BLaER1 treated with 17β-estradiol and CSF1 and Interleukin-3, amounts not matched to agents 10 nM and 100 nM (cell line): ENCODE results near the gene HRAS.
A peak's percentile ranks its signal among the peaks of the same experiment; 100 is the strongest.

ENCODE experiments used
- H3K27ac ChIP-seq, 11 experiments: shearing (Covaris generic); formaldehyde crosslinking; 2 replicates each; pipeline ENCODE4 v1.8.1; 2022
- H3K27me3 ChIP-seq, 11 experiments: shearing (Covaris generic); formaldehyde crosslinking; 2 replicates each; pipeline ENCODE4 v1.8.1; 2022
- H3K36me3 ChIP-seq, 11 experiments: shearing (Covaris generic); formaldehyde crosslinking; 2 replicates each; pipeline ENCODE4 v1.8.1; 2022
- H3K4me1 ChIP-seq, 10 experiments: shearing (Covaris generic); formaldehyde crosslinking; 2 replicates each; pipeline ENCODE4 v1.8.1; 2022
- H3K4me2 ChIP-seq, 11 experiments: shearing (Covaris generic); formaldehyde crosslinking; 2 replicates each; pipeline ENCODE4 v1.8.1; 2022
- H3K4me3 ChIP-seq, 10 experiments: shearing (Covaris generic); formaldehyde crosslinking; 2 replicates each; pipeline ENCODE4 v1.8.1; 2022
- H3K9ac ChIP-seq, 11 experiments: shearing (Covaris generic); formaldehyde crosslinking; 2 replicates each; pipeline ENCODE4 v1.8.1; 2022
- H3K9me3 ChIP-seq, 11 experiments: shearing (Covaris generic); formaldehyde crosslinking; replicated peaks in 1 of 11; 2 replicates each; pipeline ENCODE4 v1.8.1; 2022
- H4K20me1 ChIP-seq, 11 experiments: shearing (Covaris generic); formaldehyde crosslinking; 2 replicates each; pipeline ENCODE4 v1.8.1; 2022
- Cebpa-rat ChIP-seq, 11 experiments: shearing (Covaris generic); IDR thresholded peaks; 2 replicates each; pipeline ENCODE4 v1.8.1; 2022

The HRAS gene

DNA sequence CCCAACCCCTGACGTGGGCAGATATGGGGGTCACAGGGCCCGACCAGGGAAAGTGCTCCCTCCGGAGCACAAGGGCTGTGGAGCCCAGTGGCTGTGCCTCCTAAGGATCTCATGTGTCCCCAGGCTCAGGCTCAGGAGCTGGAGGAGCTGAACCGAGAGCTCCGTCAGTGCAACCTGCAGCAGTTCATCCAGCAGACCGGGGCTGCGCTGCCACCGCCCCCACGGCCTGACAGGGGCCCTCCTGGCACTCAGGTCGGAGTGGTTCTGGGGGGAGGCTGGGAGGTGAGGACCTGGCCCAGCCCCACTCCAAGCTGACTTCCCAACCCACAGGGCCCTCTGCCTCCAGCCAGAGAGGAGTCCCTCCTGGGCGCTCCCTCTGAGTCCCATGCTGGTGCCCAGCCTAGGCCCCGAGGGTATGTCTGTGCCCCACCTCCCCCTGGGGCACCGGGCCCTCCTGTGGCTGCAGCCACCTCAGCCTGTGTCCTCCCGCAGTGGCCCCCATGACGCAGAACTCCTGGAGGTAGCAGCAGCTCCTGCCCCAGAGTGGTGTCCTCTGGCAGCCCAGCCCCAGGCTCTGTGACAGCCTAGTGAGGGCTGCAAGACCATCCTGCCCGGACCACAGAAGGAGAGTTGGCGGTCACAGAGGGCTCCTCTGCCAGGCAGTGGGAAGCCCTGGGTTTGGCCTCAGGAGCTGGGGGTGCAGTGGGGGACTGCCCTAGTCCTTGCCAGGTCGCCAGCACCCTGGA is 27.9 kb upstream of the HRAS start:
- Histone ChIP-seq H3K27ac (no peak overlapping the region), H3K9ac (peak overlapping the region in 2 of 11 experiments; percentile 29 to 35; a peak in 3 of 22 replicates), H3K4me1 (peaks cover 40 to 66% (median 46%) of the 10 kb centered on the region in 10 experiments), H3K9me3 (no peaks in the 10 kb centered on the region), H4K20me1 (peaks cover 17 to 67% (median 43%) of the 10 kb centered on the region in 11 experiments; a peak in 21 of 22 replicates), H3K4me2 (peak overlapping the region in 1 of 11 experiments; percentile 24; a peak in 2 of 22 replicates), H3K4me3 (no peak overlapping the region), H3K36me3 (peaks cover 0 to 22% (median 0%) of the 10 kb centered on the region in 11 experiments; a peak in 7 of 22 replicates), H3K27me3 (peaks cover 13 to 21% (median 17%) of the 10 kb centered on the region in 11 experiments)
- no peak for TF ChIP-seq Cebpa-rat (IDR thresholded peaks at IDR 0.05)

- Histone ChIP-seq H4K20me1 (peaks cover 17 to 63% (median 41%) of the 10 kb centered on the region in 11 experiments; a peak in 21 of 22 replicates), H3K9me3 (no peaks in the 10 kb centered on the region), H3K36me3 (peaks cover 0 to 22% (median 0%) of the 10 kb centered on the region in 11 experiments; a peak in 7 of 22 replicates), H3K27me3 (peaks cover 24 to 32% (median 28%) of the 10 kb centered on the region in 11 experiments), H3K4me3 (peak overlapping the region in 9 of 10 experiments; percentile 77 to 99 (median 97); a peak in 14 of 20 replicates), H3K4me2 (peak overlapping the region; percentile 93 to 100 (median 98)), H3K27ac (no peak overlapping the region), H3K4me1 (peaks cover 33 to 60% (median 39%) of the 10 kb centered on the region in 10 experiments), H3K9ac (peak overlapping the region in 8 of 11 experiments; percentile 72 to 83 (median 78); a peak in 13 of 22 replicates)
- TF ChIP-seq Cebpa-rat (IDR thresholded peaks at IDR 0.05): no peak
These were observed 26.8 kb upstream of the HRAS start for GRCh38 chr11:562046-562645.

DNA sequence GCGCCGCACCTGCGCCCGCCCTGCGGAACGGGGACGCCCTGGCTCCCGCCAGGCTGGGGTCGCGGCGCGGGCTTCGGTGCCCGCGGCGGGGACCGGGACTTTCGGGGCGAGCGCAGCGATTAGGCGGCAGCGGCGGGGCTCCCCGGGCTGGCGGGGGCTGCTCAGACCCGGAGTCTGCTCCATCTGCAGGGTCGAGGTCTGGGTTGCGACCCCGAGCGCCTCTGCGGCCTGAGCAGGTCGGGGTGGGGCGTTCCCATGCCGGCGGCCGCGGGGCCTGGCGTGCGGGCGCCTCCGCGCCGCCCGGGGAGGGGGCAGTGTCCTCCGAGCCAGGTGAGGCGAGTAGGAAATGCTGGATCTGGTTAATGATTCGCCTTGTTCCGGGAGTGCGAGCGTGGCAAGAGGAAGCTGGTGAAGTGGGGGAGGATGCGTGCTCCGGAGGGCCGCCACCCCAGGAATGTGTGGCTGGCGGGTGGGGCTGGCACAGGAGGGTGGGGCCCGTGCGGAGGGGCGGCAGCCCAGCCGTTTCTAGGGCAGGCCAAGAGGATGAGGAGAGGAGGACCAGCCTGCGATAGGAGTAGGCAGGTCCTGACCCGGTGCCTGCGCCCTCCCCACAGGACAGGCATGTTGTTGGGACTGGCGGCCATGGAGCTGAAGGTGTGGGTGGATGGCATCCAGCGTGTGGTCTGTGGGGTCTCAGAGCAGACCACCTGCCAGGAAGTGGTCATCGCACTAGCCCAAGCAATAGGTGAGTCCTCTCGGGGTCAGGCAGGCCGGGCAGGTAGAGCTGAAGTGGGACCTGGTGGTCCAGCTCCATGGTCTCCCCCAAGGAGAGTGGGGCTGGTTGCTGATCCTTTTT is 26.0 kb upstream of the HRAS start:
- Histone ChIP-seq H3K27ac (peak overlapping the region in 7 of 11 experiments; percentile 8 to 61 (median 47); a peak in 11 of 22 replicates), H4K20me1 (peaks cover 23 to 66% (median 44%) of the 10 kb centered on the region in 11 experiments; a peak in 21 of 22 replicates), H3K4me2 (peak overlapping the region; percentile 93 to 100 (median 98)), H3K36me3 (peaks cover 0 to 22% (median 0%) of the 10 kb centered on the region in 11 experiments; a peak in 7 of 22 replicates), H3K4me3 (peak overlapping the region; percentile 77 to 99 (median 98)), H3K27me3 (peaks cover 32 to 39% (median 36%) of the 10 kb centered on the region in 11 experiments), H3K4me1 (peaks cover 26 to 60% (median 38%) of the 10 kb centered on the region in 10 experiments), H3K9ac (peak overlapping the region; percentile 62 to 85 (median 77)), H3K9me3 (no peaks in the 10 kb centered on the region)
- TF ChIP-seq Cebpa-rat (IDR thresholded peaks at IDR 0.05): no peak

DNA sequence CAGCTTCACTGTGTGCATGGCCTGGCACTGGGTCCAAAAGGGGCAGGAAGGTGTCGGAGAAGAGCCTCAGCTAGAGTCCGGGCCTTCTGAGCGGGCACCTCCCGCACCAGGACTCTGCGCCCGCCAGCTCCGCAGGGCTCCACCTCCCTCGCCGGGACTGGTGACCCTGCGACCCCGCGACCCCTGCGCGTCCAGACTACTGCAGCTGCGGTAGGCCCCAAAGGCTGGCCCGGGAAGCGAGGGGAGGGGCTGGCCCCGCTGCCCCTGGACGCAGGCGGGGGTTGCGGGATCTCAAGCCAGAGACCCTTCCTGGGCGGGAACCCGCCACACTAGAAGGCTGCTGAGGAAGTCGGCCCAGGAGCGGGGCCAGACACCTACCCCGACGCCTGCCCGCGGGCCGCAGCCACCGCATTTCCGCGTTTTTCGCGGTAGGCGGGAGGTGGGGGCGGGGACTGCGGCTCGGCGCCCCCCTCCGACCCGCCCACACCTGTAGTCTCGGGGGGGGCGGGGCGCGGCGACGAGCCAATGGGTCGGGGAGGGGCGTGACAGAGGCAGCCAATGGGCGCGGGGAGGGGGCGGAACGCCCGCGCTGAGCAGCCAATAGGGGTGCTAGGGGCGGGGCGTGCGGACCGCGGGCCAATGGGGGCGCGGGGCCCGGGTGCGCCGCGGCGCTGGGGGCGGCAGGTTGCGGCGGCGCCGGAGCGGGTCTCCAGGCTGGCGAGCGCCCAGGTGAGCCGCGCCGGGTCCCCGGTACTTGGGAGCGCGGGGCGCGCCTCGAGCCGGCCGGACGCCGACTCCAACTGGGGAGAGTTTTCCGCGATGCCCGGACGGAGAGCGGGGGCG is 25.1 kb upstream of the HRAS start, which contains the start of the genes LMNTD2 and RASSF7:
Gene LMNTD2, minus strand, starts transcription at position 434 of the 843 bp plus-strand sequence. Its CDS starts 22 bp downstream, at position 412.
Gene RASSF7, plus strand, starts transcription at position 666 of the 843 bp plus-strand sequence. CDS start 799 bp downstream, outside the sequence.
- H3K4me3 ChIP-seq: peak within 1 kb of the TSS; percentile 77 to 99 (median 98)
- peaks cover 22 to 66% (median 45%) of the 10 kb centered on the region in 11 experiments; a peak in 21 of 22 replicates for H4K20me1 ChIP-seq

DNA sequence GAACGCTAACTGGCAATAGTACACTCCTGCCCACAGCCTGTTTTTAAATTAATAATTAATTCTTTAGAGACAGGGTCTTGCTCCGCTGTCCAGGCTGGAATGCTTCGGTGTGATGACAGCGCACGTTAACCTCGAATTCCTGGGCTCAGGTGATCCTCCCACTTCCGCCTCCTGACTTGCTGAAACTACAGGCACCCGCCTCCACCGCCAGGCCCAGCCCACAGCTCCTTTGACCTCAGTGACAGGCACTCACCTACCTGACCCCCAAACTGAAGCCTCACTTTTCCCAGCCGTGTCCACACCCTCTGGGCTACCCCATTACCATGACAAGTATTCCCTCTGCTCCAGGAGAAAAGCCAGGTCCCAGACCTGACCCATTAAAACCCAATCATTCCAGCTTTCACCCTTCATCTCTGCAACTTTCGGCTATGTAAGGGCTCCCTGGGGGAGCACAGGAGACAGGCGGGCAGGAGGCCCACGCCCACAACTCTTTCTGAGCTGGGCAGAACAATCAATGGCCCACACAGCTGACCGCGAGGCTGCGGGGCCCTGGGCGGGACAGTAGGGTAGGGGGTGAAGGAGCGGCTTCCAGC is 24.4 kb upstream of the HRAS start:
- TF ChIP-seq Cebpa-rat (IDR thresholded peaks at IDR 0.05): no peak
- H3K27ac ChIP-seq: peak overlapping the region in 8 of 11 experiments; percentile 42 to 70 (median 58); a peak in 11 of 22 replicates
- H3K27me3 ChIP-seq: peaks cover 45 to 52% (median 49%) of the 10 kb centered on the region in 11 experiments
- no peaks in the 10 kb centered on the region for H3K9me3 ChIP-seq
- H3K9ac ChIP-seq: peak overlapping the region; percentile 55 to 82 (median 73); a peak in 20 of 22 replicates
- H3K4me2 ChIP-seq: peak overlapping the region; percentile 91 to 100 (median 97)
- peaks cover 0 to 22% (median 0%) of the 10 kb centered on the region in 11 experiments; a peak in 5 of 22 replicates for H3K36me3 ChIP-seq
- peaks cover 25 to 57% (median 39%) of the 10 kb centered on the region in 10 experiments for H3K4me1 ChIP-seq
- H3K4me3 ChIP-seq: peak overlapping the region; percentile 77 to 99 (median 98)
- peaks cover 14 to 69% (median 45%) of the 10 kb centered on the region in 11 experiments; a peak in 21 of 22 replicates for H4K20me1 ChIP-seq

More for the DNA sequence above, 25.1 kb upstream of the HRAS start, which contains the start of the genes LMNTD2 and RASSF7:
- Histone ChIP-seq H3K9me3 (no peaks in the 10 kb centered on the region), H3K9ac (peak within 1 kb of the TSS; percentile 62 to 85 (median 77)), H3K36me3 (peaks cover 0 to 22% (median 0%) of the 10 kb centered on the region in 11 experiments; a peak in 5 of 22 replicates), H3K27ac (peak within 1 kb of the TSS; percentile 42 to 70 (median 62); a peak in 20 of 22 replicates), H3K27me3 (peaks cover 40 to 48% (median 44%) of the 10 kb centered on the region in 11 experiments), H3K4me2 (peak within 1 kb of the TSS; percentile 93 to 100 (median 98)), H3K4me1 (peaks cover 25 to 60% (median 38%) of the 10 kb centered on the region in 10 experiments)
- TF ChIP-seq Cebpa-rat (IDR thresholded peaks at IDR 0.05): no peak

DNA sequence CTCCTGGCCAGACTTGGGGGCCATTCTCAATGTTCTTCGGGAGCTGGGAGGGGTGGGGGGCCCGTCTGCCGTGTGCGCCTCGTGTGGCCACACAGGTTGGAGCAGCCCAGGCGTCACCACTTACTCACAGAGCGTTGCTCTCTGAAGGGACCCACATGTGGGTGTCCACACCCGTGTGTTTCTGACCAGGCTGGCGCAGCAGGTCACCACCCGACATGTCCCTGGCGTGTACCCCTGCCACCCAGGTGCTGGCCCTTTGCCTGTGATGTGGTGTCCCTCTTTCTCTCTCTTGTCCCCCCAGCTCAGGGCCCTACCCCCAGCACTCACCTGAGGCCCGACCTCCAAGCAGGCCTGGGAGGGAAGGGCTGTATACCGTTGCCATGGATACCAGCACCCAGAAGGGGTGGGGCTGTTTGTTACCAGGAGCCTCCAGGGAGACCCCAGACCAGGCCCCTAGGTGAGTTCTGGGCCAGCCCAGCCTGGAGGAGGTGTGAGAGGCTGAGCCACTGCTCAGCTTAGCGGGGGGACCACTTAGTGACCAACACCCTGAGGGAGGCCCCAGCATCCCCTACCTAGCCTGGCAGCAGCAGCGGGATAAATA is 23.7 kb upstream of the HRAS start:
- H4K20me1 ChIP-seq: peaks cover 12 to 68% (median 47%) of the 10 kb centered on the region in 11 experiments; a peak in 21 of 22 replicates
- no peak for TF ChIP-seq Cebpa-rat (IDR thresholded peaks at IDR 0.05)
- peak overlapping the region in 5 of 11 experiments; percentile 92 to 100 (median 97); a peak in 6 of 22 replicates for H3K4me2 ChIP-seq
- no peak overlapping the region for H3K4me3 ChIP-seq
- H3K36me3 ChIP-seq: peaks cover 0 to 20% (median 0%) of the 10 kb centered on the region in 11 experiments; a peak in 5 of 22 replicates
- H3K4me1 ChIP-seq: peaks cover 30 to 62% (median 45%) of the 10 kb centered on the region in 10 experiments
- H3K27me3 ChIP-seq: peaks cover 48 to 59% (median 52%) of the 10 kb centered on the region in 11 experiments
- no peaks in the 10 kb centered on the region for H3K9me3 ChIP-seq
- no peak overlapping the region for H3K27ac ChIP-seq
- H3K9ac ChIP-seq: no peak overlapping the region
